GM21528 (cell line): ENCODE data around the gene SLC8A2.

Experiments
- ATAC-seq: cut with Tn5 transposase; IDR thresholded peaks from one replicate; pipeline ENCODE4 v1.9.1; 2021; ENCODE audit warnings: mild to moderate bottlenecking, moderate library complexity; ENCODE audit not compliant: unreplicated experiment, low FRiP score

Gene SLC8A2

GRCh38 chr19:47433121-47433520, 38.6 kb downstream of the SLC8A2 start:
- no peak for ATAC-seq

DNA sequence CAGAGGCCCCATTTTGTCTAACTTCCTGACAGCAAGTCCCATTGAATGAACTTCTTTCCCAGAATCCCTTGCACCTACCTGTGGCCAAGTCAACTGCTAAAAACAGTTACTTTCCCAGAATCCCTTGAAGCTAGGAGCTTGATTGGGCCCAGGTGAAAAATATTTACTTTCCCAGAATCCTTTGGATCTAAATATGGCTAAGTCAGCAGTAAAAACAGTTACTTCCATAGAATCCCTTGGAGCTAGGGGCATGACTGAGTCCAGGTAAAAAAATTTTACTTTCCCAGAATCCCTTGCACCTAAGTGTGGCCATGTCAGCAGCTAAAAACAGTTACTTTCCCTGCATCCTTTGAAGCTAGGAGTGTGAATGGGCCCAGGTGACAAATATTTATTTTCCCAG, 39.2 kb downstream of the SLC8A2 start:
- ATAC-seq = no peak

- no peak for ATAC-seq
Observed at GRCh38 chr19:47432091-47432490, 39.6 kb downstream of the SLC8A2 start.

DNA sequence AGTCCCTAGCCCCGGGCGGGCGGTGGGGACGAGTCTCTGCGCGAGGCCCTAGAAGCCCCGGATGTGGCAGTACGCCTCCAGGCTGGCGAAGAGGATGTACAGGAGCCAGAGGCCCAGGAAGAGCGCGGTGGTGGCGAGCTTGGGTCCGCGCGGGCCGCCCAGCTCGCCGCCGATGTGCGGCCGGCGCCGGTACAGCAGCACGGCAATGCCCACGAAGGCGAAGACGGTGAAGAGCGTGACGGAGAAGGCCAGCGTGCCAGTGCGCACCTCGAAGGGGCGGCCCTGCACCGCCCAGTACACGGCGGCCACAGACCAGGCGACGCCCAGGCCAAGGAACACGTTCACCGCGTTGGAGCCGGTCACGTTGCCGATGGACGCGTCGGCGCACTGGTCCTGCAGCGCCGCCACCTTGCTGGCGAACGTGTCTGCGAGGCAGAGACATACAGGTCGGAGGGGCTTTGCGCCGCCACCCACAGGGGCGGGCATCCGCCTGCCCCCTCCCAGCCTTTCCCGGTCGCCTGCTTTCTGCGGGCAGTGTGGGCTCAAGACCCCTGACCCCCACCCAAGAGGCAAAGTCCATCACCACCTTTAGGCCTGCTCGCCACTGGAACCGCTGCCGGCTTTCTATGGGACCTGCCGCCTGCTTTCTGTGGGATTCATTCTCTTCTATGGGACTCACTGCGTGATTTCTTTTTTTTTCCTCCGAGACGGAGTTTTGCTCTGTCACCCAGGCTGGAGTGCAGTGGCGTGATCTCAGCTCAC, 41.5 kb downstream of the SLC8A2 start:
- ATAC-seq = no peak

DNA sequence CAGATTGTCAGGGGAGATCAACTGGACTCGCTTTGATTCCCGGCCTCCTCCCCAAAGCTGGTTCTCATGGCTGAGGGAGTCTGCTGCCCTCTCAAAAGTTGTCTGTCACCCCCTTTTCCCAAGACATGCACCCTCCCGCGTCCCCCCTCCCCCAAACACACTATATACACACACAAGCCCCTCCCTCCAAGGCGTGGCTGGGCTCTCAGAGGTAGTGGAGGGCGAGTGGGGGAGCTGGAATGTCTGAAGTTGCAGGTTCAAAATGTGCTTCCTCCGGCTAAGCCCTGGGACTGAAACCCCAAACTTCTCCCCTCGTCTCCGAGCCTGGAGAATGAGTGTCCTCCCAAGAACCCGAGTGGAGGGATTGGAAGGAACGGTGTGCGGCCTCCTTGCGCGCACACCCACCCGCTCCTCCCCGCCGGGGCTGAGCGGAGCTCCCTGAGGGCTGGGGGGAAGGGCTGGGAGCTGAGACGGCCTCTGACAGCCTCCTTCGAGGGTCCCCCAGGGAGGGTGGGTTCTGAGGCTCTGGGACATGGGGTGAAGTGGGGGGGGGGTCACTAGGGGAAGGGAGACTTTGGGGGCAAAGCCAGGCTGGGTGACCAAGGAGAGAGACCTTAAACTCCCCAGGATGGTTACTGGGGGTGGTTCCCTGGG, 42.4 kb downstream of the SLC8A2 start:
- ATAC-seq = no peak

GRCh38 chr19:47428177-47428894, 43.4 kb downstream of the SLC8A2 start:
- ATAC-seq = no peak

DNA sequence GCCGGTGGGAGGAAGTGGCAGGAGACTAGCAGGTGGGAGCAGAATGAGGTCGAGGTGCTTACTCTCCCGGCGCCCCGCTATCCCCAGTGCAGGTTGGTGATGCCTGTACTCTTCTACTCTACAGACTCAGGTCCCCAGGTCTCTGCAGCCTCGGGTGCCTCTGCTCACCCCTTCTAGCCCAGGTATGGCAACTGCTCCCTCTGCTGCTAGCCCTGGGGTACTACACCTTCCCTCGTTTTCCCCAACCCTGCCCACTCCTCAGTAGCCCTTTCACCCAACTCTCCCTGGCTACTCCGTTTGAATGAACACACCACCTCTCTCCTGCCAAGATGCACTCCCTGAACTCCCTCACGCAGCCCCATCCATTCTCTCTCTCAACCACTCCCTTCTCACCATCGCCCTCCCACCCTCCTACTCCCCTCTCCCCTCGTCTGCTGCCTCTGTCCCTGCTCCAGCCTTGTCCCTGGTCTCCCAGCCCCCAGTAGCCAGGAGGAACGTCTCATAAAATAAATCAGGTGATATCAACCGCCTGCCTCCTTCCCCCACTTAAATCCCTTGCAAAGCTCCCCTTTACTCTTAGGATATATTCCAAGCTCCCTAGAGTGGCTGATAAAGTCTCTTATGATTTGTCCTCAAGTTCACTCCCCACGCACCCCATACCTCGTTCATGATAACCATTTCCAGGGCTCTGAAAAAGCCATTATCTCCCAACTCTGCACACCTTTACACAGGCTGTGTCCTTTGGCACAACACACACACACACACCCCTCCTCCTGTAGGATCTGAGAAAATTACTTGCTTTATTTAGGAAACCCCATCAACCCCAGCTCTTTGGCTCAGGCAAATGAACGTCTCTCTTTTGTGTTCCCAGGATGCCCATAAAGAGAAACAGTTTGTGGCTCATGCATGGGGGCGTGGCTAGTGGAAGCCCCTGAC, 44.2 kb downstream of the SLC8A2 start:
- ATAC-seq = no peak

- no peak for ATAC-seq
Observed at GRCh38 chr19:47423203-47423882, 48.4 kb downstream of the SLC8A2 start.

DNA sequence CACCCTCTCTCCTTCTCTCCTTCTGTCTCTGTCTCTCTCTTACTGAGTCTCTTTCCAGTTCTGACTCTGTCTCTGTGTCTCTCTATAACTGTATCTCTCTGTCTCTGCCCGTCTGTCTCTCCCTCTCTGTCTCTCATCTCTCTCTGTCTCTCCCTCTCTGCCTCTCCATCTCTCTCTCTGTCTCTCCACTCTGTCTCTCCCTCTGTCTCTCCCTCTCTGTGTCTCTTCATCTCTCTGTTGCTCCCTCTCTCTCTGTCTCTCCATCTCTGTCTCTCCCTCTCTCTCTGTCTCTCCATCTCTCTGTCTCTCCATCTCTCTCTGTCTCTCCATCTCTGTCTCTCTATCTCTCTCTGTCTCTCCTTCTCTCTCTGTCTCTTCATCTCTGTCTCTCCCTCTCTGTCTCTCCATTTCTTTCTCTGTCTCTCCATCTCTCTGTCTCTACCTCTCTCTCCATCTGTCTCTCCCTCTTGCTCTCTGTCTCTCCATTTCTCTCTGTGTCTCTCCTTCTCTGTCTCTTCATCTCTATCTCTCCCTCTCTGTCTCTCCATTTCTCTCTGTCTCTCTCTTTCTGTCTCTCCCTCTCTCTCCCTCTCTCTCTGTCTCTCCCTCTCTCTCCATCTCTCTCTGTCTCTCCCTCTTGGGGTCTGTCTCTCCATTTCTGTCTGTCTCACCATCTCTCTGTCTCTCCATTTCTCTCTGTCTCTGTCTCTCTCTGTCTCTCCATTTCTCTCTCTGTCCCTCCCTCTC, 49.1 kb downstream of the SLC8A2 start:
- no peak for ATAC-seq

DNA sequence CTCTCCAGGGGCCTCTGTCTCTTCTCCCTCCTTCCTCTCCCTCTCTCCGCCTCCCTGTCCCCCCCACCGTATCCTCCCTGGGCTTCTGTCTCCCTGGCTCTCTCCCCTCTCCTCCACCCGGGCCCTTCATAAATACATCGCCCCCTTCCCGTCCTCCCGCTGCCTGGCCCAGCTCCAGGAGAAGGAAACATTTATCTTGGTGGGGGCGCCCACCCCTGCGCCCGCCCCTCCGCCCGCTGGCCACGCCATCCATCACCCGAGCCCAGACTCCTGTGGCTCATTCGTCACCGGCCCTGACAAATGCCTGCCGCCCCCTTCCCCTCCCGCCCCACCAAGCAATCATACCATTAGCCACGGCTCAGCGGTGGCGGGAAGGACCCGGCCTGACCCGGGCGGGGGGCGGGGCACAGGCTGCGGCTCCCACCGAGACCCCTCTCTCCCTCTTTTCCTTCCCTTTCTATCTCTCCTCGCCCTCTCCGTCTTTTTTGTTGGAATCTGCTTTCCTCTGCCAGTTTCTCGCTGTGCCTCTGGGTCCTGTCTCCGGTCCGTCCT, 49.8 kb downstream of the SLC8A2 start:
- no peak for ATAC-seq

- ATAC-seq = no peak
Observed at GRCh38 chr19:47421244-47421786, 50.4 kb downstream of the SLC8A2 start.

- no peak for ATAC-seq
Observed at GRCh38 chr19:47419789-47420188, 51.9 kb downstream of the SLC8A2 start.

DNA sequence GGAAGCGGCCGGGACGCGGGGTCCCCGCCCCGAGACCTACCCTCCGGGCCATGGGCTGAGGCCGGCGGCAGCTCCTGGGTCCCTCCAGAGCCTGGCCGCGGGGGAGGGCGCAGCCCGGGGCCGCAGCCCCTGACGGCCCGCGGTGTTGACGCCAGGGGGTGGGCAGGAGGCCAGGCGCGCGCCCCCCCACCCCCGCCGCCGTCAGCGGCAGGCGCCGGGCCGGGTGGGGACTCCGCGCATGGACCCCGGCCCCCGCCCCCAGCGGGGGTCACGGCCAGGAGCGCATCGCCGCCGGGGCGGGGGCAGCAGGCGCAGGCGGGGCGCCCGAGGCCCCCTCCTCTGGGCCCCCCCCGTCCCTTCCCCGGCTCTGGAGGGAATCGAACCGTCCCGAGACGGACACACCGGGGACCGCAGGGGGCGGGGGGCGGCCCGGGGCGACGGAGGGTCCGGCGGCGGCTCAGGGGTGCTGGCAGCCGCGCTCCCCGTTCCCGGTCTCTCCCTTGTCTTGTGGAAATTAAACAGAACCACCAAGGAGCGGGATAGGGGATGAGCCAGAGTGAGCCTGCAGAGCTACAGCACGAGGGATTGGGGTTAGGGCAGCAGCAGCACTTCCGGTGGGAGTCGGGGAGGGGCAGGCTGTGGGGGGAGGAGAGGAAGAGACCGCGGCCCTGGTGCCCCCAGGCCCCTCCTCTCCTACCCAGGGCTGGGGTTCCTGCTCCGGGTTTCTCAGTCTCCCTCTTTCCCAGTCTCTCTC, 52.5 kb downstream of the SLC8A2 start, which contains the start of gene MEIS3:
Gene MEIS3, minus strand, starts transcription at position 498 of the 754 bp plus-strand sequence. Its CDS starts 446 bp downstream, at position 52.
- no peak for ATAC-seq

- ATAC-seq = no peak
Observed at GRCh38 chr19:47418692-47419029, 53.0 kb downstream of the SLC8A2 start.

DNA sequence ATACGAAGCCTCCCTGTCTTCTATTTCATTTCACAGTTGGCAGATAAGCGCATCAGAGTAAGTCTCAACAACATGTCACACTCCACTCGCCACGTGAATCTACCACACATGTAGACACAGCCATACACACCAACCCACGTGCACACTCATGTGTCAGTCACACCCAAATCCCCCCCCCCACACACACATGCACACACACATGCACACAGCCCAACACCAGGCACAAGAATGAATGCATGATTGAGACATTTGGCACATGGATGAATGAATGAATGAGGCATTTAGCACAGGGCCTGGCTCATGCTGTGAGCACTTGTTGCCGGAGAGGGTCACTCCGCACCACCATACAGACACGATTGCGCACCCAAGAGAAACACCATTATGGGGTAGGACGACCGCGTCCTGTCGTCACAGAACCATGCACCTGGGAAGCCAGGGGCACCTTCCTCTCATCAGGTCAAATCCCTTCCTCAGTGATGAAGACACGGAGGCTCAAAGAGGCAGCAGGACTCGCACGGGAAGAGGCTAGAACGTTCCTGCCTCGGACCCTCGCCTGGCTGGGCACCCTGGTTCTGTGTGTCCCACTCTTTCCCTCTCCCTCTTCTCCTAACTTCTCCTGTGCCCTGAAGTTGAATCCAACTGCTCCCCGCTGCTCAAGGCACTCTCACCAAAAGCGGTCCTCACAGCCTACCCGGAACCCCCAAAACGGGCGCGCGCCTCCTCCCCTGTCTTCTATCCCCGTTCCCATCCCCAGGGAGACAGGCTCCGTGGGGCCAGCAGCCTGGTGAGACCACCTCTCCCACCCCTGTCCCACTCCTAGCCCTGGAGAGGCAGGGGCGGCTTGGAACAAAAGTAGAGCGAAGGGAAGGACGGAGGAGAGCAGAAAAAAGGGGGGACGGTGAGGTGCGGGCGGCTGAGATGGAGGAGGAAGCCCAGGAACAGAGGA, 53.7 kb downstream of the SLC8A2 start:
- no peak for ATAC-seq

DNA sequence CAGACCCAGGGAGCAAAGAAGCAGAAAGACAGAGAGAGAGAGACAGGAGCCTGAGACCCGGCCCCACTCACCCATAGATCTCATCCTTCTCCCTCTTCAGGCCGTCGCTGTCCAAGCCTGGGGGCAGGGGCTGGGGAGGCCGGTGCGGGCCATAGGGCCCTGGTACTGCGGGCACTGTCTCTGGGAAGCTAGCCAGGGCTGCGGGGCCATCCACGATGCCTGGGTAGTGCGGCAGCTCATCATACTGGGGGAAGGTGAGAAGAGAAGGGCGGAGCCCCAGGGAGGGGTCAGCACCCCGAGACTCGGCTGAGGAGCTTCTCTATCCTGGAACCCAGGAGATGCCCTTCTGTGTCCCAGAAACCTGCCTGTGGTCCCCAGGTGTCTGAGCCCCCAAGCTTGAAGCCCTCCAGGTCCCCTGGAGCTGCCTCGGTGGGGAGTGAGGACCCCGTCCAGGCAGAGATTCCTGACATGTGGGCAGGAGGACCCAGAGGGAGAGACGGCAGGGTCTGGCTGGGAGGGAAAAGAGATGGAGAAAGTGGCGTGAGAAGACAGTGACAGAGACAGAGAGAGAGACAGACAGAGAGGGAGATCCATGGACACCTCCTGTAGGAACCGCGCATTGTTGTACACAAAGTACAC, 54.5 kb downstream of the SLC8A2 start:
- ATAC-seq = no peak
